ENCODE data around the gene RNF13.

RNF13 gene

DNA sequence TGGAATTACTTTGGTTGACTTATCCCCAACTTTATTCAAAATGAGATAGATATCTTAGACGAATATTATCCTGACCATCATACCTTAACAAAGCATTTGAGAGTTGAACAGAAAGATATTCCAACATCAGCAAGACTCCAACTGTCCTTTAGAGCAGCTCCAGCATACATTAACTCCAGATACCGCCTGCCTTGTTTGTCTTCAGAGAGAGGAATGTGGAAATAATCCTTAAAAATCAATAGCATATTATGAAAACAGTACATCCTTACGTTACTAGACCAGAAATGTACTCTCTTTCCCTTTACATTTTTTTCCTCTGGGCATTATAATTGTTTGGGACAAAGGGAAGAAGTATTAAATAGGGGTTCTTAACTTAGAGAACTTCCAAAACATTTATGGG lies 22.3 kb upstream of the RNF13 start:
- Histone ChIP-seq H3K9ac (ENCODE audit: low read length) (no peak overlapping the region), H3K79me2 (ENCODE audit: control insufficient read depth, insufficient read depth, low read length, poor library complexity) (no peaks in the 10 kb centered on the region), H3K4ac (ENCODE audit: low read depth, low read length) (no peak overlapping the region), H4K8ac (ENCODE audit: low read depth, low read length) (no peak overlapping the region), H3K14ac (ENCODE audit: low read length) (no peak overlapping the region), H3K9me3 (ENCODE audit: insufficient read depth, low read depth, low read length) (no peaks in the 10 kb centered on the region), H3K18ac (ENCODE audit: low read length) (no peak overlapping the region), H2BK5ac (ENCODE audit: low read depth, low read length, poor library complexity) (no peak overlapping the region), H4K12ac (ENCODE audit: low read depth, low read length) (no peak overlapping the region), H2BK12ac (ENCODE audit: low read length) (no peak overlapping the region), H3K4me2 (ENCODE audit: low read length) (no peak overlapping the region), H3K36me3 (ENCODE audit: control insufficient read depth in 1 of 2, insufficient read depth in 2 of 2, low read length in 2 of 2) (no peaks in the 10 kb centered on the region), H3K4me1 (ENCODE audit: control insufficient read depth in 1 of 2, insufficient read depth in 2 of 2, low read length in 2 of 2) (no peaks in the 10 kb centered on the region), H2AFZ (ENCODE audit: insufficient read depth, low read length, poor library complexity) (no peak overlapping the region), H3K79me1 (ENCODE audit: low read length) (no peaks in the 10 kb centered on the region), H3K27me3 (ENCODE audit: insufficient read depth, low read length) (no peaks in the 10 kb centered on the region), H3K4me3 (ENCODE audit: low read depth, low read length) (no peak overlapping the region), H2AK5ac (ENCODE audit: low read length) (no peak overlapping the region), H2BK120ac (ENCODE audit: insufficient read depth, low read length, poor library complexity) (no peak overlapping the region), H4K91ac (ENCODE audit: low read depth, low read length) (no peak overlapping the region), H3K27ac (ENCODE audit: low read depth, low read length) (no peak overlapping the region), H3K23ac (ENCODE audit: low read length) (no peak overlapping the region)
- no peak for DNase-seq
- no CpG with 5 or more reads among the region's 3 CpGs for WGBS (ENCODE audit: extremely low coverage, insufficient coverage, insufficient read length)

- no peaks in the 10 kb centered on the region for H3K36me3 ChIP-seq (ENCODE audit: control insufficient read depth in 1 of 2, insufficient read depth in 2 of 2, low read length in 2 of 2)
- no peak within 1 kb of the TSS for H3K4ac ChIP-seq (ENCODE audit: low read depth, low read length)
- no peak within 1 kb of the TSS for H2AFZ ChIP-seq (ENCODE audit: insufficient read depth, low read length, poor library complexity)
- H4K91ac ChIP-seq (ENCODE audit: low read depth, low read length): no peak within 1 kb of the TSS
- no peaks in the 10 kb centered on the region for H3K79me2 ChIP-seq (ENCODE audit: control insufficient read depth, insufficient read depth, low read length, poor library complexity)
- H2BK5ac ChIP-seq (ENCODE audit: low read depth, low read length, poor library complexity): no peak within 1 kb of the TSS
- H3K4me1 ChIP-seq (ENCODE audit: control insufficient read depth in 1 of 2, insufficient read depth in 2 of 2, low read length in 2 of 2): no peaks in the 10 kb centered on the region
- H4K8ac ChIP-seq (ENCODE audit: low read depth, low read length): no peak within 1 kb of the TSS
- H3K27ac ChIP-seq (ENCODE audit: low read depth, low read length): no peak within 1 kb of the TSS
- H3K9ac ChIP-seq (ENCODE audit: low read length): no peak within 1 kb of the TSS
- no peak within 1 kb of the TSS for H4K12ac ChIP-seq (ENCODE audit: low read depth, low read length)
- no peak within 1 kb of the TSS for H3K4me3 ChIP-seq (ENCODE audit: low read depth, low read length)
- no peak within 1 kb of the TSS for H2AK5ac ChIP-seq (ENCODE audit: low read length)
- no peak within 1 kb of the TSS for H2BK12ac ChIP-seq (ENCODE audit: low read length)
- H3K18ac ChIP-seq (ENCODE audit: low read length): no peak within 1 kb of the TSS
- no peak within 1 kb of the TSS for H3K4me2 ChIP-seq (ENCODE audit: low read length)
- WGBS (ENCODE audit: extremely low coverage, insufficient coverage, insufficient read length): no CpG with 5 or more reads among the region's 4 CpGs
- no peaks in the 10 kb centered on the region for H3K79me1 ChIP-seq (ENCODE audit: low read length)
- no peaks in the 10 kb centered on the region for H3K9me3 ChIP-seq (ENCODE audit: insufficient read depth, low read depth, low read length)
- H3K27me3 ChIP-seq (ENCODE audit: insufficient read depth, low read length): no peaks in the 10 kb centered on the region
- no peak for DNase-seq
- no peak within 1 kb of the TSS for H2BK120ac ChIP-seq (ENCODE audit: insufficient read depth, low read length, poor library complexity)
- no peak within 1 kb of the TSS for H3K23ac ChIP-seq (ENCODE audit: low read length)
- no peak within 1 kb of the TSS for H3K14ac ChIP-seq (ENCODE audit: low read length)
Measured at GRCh38 chr3:149792452-149793270, 20.4 kb upstream of the RNF13 start, which contains the start of gene ANKUB1. Gene ANKUB1, minus strand, starts transcription at chr3:149792554. Its CDS starts 188 bp downstream, at chr3:149792366.

DNA sequence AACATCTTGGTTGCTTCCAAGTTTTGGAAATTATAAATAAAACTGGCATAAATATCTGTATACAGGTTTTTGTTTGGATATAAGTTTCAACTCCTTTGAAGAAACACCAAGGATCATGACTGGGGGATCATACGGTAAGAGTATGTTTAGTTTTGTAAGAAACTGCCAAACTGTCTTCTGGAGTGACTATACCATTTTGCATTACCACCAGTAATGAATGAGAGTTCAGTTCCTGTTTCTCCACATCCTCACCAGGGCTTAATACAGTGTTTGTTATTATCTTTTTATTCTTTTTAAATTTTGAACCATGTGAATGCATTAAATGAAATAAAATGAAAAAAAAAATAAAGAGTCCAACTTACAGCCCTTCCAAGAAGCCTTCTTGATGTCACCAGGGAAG lies 17.0 kb upstream of the RNF13 start:
- Histone ChIP-seq H3K4me3 (ENCODE audit: low read depth, low read length) (no peak overlapping the region), H2AK5ac (ENCODE audit: low read length) (no peak overlapping the region), H4K8ac (ENCODE audit: low read depth, low read length) (no peak overlapping the region), H2BK120ac (ENCODE audit: insufficient read depth, low read length, poor library complexity) (no peak overlapping the region), H3K9me3 (ENCODE audit: insufficient read depth, low read depth, low read length) (no peaks in the 10 kb centered on the region), H3K36me3 (ENCODE audit: control insufficient read depth in 1 of 2, insufficient read depth in 2 of 2, low read length in 2 of 2) (no peaks in the 10 kb centered on the region), H3K27ac (ENCODE audit: low read depth, low read length) (no peak overlapping the region), H3K79me1 (ENCODE audit: low read length) (no peaks in the 10 kb centered on the region), H2BK12ac (ENCODE audit: low read length) (no peak overlapping the region), H3K14ac (ENCODE audit: low read length) (no peak overlapping the region), H3K79me2 (ENCODE audit: control insufficient read depth, insufficient read depth, low read length, poor library complexity) (no peaks in the 10 kb centered on the region), H3K27me3 (ENCODE audit: insufficient read depth, low read length) (no peaks in the 10 kb centered on the region), H3K4me2 (ENCODE audit: low read length) (no peak overlapping the region), H3K18ac (ENCODE audit: low read length) (no peak overlapping the region), H2AFZ (ENCODE audit: insufficient read depth, low read length, poor library complexity) (no peak overlapping the region), H3K4ac (ENCODE audit: low read depth, low read length) (no peak overlapping the region), H4K12ac (ENCODE audit: low read depth, low read length) (no peak overlapping the region), H3K9ac (ENCODE audit: low read length) (no peak overlapping the region), H2BK5ac (ENCODE audit: low read depth, low read length, poor library complexity) (no peak overlapping the region), H3K23ac (ENCODE audit: low read length) (no peak overlapping the region), H4K91ac (ENCODE audit: low read depth, low read length) (no peak overlapping the region), H3K4me1 (ENCODE audit: control insufficient read depth in 1 of 2, insufficient read depth in 2 of 2, low read length in 2 of 2) (no peaks in the 10 kb centered on the region)
- no CpG with 5 or more reads among the region's 1 CpG for WGBS (ENCODE audit: extremely low coverage, insufficient coverage, insufficient read length)
- DNase-seq: no peak

- no peak overlapping the region for H3K14ac ChIP-seq (ENCODE audit: low read length)
- no peaks in the 10 kb centered on the region for H3K79me2 ChIP-seq (ENCODE audit: control insufficient read depth, insufficient read depth, low read length, poor library complexity)
- H3K9me3 ChIP-seq (ENCODE audit: insufficient read depth, low read depth, low read length): no peaks in the 10 kb centered on the region
- H3K36me3 ChIP-seq (ENCODE audit: control insufficient read depth in 1 of 2, insufficient read depth in 2 of 2, low read length in 2 of 2): no peaks in the 10 kb centered on the region
- no peak overlapping the region for H3K23ac ChIP-seq (ENCODE audit: low read length)
- WGBS (ENCODE audit: extremely low coverage, insufficient coverage, insufficient read length): no CpG with 5 or more reads among the region's 8 CpGs
- H3K4me1 ChIP-seq (ENCODE audit: control insufficient read depth in 1 of 2, insufficient read depth in 2 of 2, low read length in 2 of 2): no peaks in the 10 kb centered on the region
- H3K4me2 ChIP-seq (ENCODE audit: low read length): no peak overlapping the region
- H4K8ac ChIP-seq (ENCODE audit: low read depth, low read length): no peak overlapping the region
- DNase-seq: no peak
- H3K27me3 ChIP-seq (ENCODE audit: insufficient read depth, low read length): no peaks in the 10 kb centered on the region
- no peak overlapping the region for H4K91ac ChIP-seq (ENCODE audit: low read depth, low read length)
- H2AFZ ChIP-seq (ENCODE audit: insufficient read depth, low read length, poor library complexity): no peak overlapping the region
- no peak overlapping the region for H2AK5ac ChIP-seq (ENCODE audit: low read length)
- H3K9ac ChIP-seq (ENCODE audit: low read length): no peak overlapping the region
- H3K79me1 ChIP-seq (ENCODE audit: low read length): no peaks in the 10 kb centered on the region
- H2BK5ac ChIP-seq (ENCODE audit: low read depth, low read length, poor library complexity): no peak overlapping the region
- H2BK12ac ChIP-seq (ENCODE audit: low read length): no peak overlapping the region
- H4K12ac ChIP-seq (ENCODE audit: low read depth, low read length): no peak overlapping the region
- H3K27ac ChIP-seq (ENCODE audit: low read depth, low read length): no peak overlapping the region
- H3K18ac ChIP-seq (ENCODE audit: low read length): no peak overlapping the region
- H3K4me3 ChIP-seq (ENCODE audit: low read depth, low read length): no peak overlapping the region
- no peak overlapping the region for H3K4ac ChIP-seq (ENCODE audit: low read depth, low read length)
- H2BK120ac ChIP-seq (ENCODE audit: insufficient read depth, low read length, poor library complexity): no peak overlapping the region
Measured at GRCh38 chr3:149800693-149801092, 12.3 kb upstream of the RNF13 start.

Data from trophoblast cell (in vitro differentiated cells and primary cell).